Measurements from ENCODE around the gene DCAF8L2. TPM values are rescaled to one million over a fixed set of nuclear protein-coding genes. Genes with fewer than 3 reads are reported as not detected.
"Not testable (repeated sequence)": the region's sequence is repeated elsewhere in the genome, so short reads cannot be mapped to it uniquely, and the experiment has no call there.

The DCAF8L2 gene
- not detected for polyA plus RNA-seq

- 73 to 87% (median 74%) methylated on average over 7 of the region's 7 CpGs for WGBS, 3 donors
- H3K27ac ChIP-seq (ENCODE audit: low read depth, low read length) = no peak within 1 kb of the TSS
Measured at GRCh38 chrX:27590044-27590443, at the start of gene DCAF8L2. Gene DCAF8L2 (plus strand): TSS chrX:27590344. CDS start chrX:27746896, 156,552 bp downstream.

DNA sequence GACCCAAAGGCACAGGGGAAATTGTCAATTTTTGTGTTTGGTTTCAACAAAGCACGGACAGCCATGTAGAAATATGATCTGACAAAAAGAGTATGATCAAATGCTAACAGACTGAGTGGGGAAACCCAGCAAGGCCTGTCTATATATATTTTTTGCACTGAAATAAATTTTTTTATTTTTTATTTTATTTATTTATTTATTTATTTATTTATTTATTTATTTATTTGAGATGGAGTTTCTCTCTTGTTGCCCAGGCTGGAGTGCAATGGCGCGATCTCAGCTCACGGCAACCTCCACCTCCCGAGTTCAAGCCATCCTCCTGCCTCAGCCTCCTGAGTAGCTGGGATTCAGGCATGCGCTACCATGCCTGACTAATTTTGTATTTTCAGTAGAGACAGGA is 49.0 kb upstream of the DCAF8L2 start:
- not testable (repeated sequence) for H3K27ac ChIP-seq (ENCODE audit: low read depth, low read length)
- WGBS, 3 donors = 80 to 98% (median 93%) methylated on average over 6 of the region's 6 CpGs

GRCh38 chrX:27548624-27549023 is 41.5 kb upstream of the DCAF8L2 start:
- 61 to 87% (median 67%) methylated on average over 4 of the region's 4 CpGs for WGBS, 3 donors
- no peak overlapping the region for H3K27ac ChIP-seq (ENCODE audit: low read depth, low read length)

- WGBS, 3 donors = 24 to 73% (median 61%) methylated on average over 1 of the region's 1 CpG
- H3K27ac ChIP-seq (ENCODE audit: low read depth, low read length) = no peak overlapping the region
Measured at GRCh38 chrX:27549688-27550087, 40.5 kb upstream of the DCAF8L2 start.

DNA sequence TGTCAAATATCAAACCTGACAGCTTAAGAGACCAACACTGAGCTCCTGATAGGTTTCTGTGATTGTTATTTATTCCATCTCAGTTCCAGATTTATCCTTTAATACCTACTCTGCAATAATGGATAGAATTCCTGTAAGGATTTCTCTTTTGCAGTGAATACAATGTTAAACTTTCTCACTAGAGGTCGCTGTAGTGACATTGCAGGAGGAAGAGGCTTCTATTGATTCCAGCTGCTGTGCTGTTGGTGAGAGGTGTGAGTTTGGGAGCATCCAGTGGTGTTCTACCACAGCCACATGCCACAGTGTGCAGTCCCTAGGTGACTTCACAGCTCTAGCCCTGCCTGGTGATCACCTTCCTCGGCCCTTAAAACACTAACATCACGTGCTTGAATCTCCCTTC is 34.6 kb upstream of the DCAF8L2 start:
- 32 to 50% (median 47%) methylated on average over 3 of the region's 3 CpGs for WGBS, 3 donors
- no peak overlapping the region for H3K27ac ChIP-seq (ENCODE audit: low read depth, low read length)

- no peak overlapping the region for H3K27ac ChIP-seq (ENCODE audit: low read depth, low read length)
- 16 to 35% (median 27%) methylated on average over 4 to 5 of the region's 5 CpGs for WGBS, 3 donors
Measured at GRCh38 chrX:27565992-27566391, 24.2 kb upstream of the DCAF8L2 start.

GRCh38 chrX:27571164-27571563 is 19.0 kb upstream of the DCAF8L2 start:
- WGBS, 3 donors = 69 to 77% (median 70%) methylated on average over 2 of the region's 2 CpGs
- no peak overlapping the region for H3K27ac ChIP-seq (ENCODE audit: low read depth, low read length)

GRCh38 chrX:27575565-27575964 is 14.6 kb upstream of the DCAF8L2 start:
- no peak overlapping the region for H3K27ac ChIP-seq (ENCODE audit: low read depth, low read length)

DNA sequence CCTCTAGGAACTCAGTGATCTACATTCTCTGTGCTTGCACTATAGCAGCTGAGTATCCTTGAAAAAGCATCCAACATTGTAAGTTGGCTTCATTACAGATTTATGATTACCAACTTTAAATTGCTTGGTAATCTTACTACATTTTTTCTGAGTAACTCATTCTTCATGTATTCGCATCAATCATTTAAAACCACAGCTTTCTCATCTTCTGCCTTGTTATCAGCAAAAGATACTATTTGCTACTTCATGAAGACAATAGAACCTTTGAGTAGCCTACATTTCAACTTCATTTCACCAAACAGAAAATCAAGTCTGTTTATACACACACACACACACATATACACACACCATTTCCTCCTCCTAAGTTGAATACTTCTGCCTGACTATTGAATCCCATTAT is 6.2 kb upstream of the DCAF8L2 start:
- no peak overlapping the region for H3K27ac ChIP-seq (ENCODE audit: low read depth, low read length)
- 82 to 93% (median 92%) methylated on average over 1 of the region's 1 CpG for WGBS, 3 donors

DNA sequence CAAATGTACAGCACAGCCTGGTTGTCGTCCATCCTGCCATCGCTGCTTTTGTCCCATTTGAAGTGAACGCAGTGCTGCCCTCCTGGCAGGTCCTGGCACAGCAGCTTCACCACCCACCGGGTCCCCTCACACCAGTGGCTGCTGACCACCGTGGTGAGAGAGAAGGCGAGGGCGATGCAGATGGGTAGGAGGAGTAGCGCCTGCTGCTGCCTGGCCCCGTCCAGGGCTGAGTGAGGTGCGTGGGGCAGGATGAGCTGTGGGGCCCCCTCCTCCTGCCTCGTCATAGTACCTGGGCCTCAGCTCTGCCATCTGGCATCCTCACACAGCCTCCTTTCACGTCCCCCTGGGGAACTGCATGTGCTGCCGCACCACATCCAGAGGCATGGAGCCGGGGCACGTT is 1.8 kb downstream of the DCAF8L2 start:
- 68 to 85% (median 85%) methylated on average over 13 to 15 of the region's 15 CpGs for WGBS, 3 donors
- no peak overlapping the region for H3K27ac ChIP-seq (ENCODE audit: low read depth, low read length)

- no peak overlapping the region for H3K27ac ChIP-seq (ENCODE audit: low read depth, low read length)
- whole genome bisulfite sequencing, 3 donors = 70 to 88% (median 87%) methylated on average over 2 of the region's 2 CpGs
Measured at GRCh38 chrX:27597508-27597907, 7.4 kb downstream of the DCAF8L2 start.

- H3K27ac ChIP-seq (ENCODE audit: low read depth, low read length) = no peak overlapping the region
- 15 to 48% (median 45%) methylated on average over 9 of the region's 9 CpGs for WGBS, 3 donors
Measured at GRCh38 chrX:27598312-27598711, 8.2 kb downstream of the DCAF8L2 start.

DNA sequence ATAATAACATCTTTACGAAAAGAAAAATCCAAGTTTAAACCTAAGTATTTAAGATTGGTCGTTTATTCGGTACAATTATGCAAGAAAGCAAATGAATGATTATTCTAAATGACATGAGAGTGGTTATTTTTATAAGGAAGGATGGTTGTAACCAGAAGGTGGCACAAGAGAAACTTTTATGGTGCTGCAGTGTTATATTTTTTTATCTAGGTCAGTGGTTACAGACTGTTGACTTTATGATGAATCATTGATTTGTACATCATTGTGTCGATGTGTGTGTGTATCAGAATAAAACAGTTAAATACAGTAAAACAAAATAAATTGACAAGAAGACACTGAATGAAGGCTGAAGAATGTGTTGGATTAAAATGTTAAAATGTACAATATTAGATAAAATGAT is 9.8 kb downstream of the DCAF8L2 start:
- WGBS, 3 donors = 64 to 75% (median 68%) methylated on average over 4 of the region's 4 CpGs
- H3K27ac ChIP-seq (ENCODE audit: low read depth, low read length) = no peak overlapping the region

DNA sequence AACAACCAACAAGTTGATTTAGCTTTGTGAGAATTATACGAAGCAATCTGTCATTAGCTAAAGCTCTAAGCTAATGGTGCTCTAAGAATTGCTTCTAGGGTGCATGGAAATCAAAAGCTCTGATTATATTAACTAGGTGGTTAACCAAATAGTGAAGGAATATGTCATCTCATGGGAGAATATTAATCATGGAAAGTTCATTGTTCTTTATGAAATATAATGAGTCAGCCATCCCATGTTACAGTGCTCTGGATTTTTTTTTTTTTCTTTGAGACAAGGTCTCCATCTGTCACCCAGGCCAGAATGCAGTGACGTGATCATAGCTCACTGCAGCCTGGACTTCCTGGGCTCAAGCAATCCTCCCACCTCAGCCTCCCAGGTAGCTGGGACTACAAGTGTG is 10.5 kb downstream of the DCAF8L2 start:
- H3K27ac ChIP-seq (ENCODE audit: low read depth, low read length) = no peak overlapping the region
- WGBS, 3 donors = 64 to 89% (median 73%) methylated on average over 2 of the region's 2 CpGs

- WGBS, 3 donors = 64 to 79% (median 64%) methylated on average over 4 of the region's 4 CpGs
- no peak overlapping the region for H3K27ac ChIP-seq (ENCODE audit: low read depth, low read length)
Measured at GRCh38 chrX:27608671-27609070, 18.5 kb downstream of the DCAF8L2 start.

DNA sequence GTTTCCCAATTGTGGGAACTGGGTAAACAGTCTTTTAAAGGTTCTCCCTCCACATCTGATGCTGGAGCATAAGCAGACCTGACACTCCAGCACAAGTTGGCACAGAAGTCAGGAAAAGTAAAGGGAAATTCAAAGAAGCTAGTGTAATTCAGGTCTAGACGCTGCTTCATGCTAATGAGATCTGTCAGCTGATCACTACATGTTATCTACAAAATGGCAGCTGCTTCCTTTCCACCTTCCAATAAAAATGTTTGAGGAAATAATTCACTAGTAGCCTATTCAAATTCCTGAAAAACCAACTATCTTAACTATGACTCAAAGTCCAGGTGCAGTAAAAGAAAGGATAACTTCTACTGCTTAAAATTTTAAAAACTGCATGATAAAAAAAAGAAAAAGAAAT is 29.3 kb downstream of the DCAF8L2 start:
- 29 to 55% (median 50%) methylated on average over 1 of the region's 1 CpG for WGBS, 3 donors
- H3K27ac ChIP-seq (ENCODE audit: low read depth, low read length) = no peak overlapping the region

DNA sequence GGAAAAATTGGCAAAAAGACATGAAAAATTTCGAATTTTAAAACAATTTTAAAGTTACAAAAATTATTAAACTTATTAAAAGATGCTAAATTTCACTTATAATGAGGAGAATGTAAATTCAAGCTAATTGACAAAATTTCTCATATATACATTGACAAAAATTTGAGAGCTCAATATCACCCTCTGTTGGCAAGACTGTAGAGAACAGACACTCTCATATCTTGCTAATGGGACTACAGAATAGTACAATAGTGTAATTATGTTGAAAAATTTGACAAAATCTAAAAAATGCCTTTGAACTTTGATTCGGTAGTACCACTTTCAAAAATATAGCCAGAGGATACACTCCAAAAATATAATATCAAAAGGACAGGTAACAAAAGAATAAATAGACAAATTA is 29.8 kb downstream of the DCAF8L2 start:
- 21 to 39% (median 23%) methylated on average over 2 of the region's 2 CpGs for WGBS, 3 donors
- no peak overlapping the region for H3K27ac ChIP-seq (ENCODE audit: low read depth, low read length)

DNA sequence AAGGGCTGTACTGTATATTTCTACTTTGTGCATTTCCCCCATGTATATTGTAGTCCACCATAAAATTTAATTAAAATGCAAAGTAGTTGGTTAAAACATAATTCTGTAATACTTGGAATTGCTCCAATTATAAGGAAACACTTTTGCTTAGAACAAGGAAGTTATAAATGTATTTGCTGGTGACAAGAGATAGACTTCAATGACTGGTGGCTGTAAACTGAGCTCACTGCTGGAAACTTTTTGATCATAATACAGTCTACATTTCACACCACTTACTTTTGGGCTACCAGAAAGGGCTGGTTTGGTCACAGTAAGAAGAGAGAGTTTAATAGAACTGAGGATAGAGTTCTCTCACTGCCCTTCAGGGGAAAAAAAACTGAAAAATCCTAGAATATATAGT is 32.7 kb downstream of the DCAF8L2 start:
- H3K27ac ChIP-seq (ENCODE audit: low read depth, low read length) = no peak overlapping the region

DNA sequence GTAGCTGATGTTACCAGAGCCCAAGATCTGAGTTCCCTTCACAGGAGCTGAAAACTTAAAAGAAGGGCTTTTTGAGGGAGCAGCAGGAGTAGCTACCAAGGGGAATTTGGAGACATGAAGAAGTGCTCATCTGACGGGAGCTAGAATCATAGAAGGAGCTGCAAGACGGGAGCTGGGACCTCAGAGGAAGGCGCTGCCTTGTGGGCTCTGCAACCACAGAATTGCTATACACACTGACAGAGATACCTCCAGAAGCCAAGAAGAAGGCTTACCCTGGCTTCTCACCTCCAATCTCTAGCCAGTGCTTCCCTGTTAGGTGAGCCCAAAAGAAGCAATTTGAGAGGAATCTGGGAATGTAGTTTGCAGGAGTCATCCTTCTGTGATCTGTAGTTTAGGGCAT is 35.9 kb downstream of the DCAF8L2 start:
- no peak overlapping the region for H3K27ac ChIP-seq (ENCODE audit: low read depth, low read length)
- 53 to 100% (median 86%) methylated on average over 1 to 3 of the region's 3 CpGs for WGBS, 3 donors

DNA sequence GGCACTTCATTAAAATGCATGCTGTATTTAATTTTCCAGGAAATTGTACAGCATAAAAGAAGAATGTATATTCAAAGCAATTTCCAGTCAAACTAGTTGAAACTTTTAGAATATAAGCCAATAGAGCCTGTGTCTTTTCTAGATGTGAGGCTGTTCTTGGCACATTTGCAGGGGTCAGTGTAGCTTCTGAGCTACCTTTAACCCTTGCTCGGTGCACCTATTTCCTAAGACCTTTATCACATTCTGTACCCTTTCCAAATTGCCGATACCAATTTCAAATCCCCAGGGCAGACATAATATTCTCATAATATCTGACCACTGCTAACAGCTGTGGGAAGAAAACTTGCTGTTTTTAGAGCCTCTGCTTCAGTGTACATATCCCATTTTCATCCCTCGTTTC is 43.2 kb downstream of the DCAF8L2 start:
- no peak overlapping the region for H3K27ac ChIP-seq (ENCODE audit: low read depth, low read length)
- WGBS, 3 donors = 49 to 66% (median 63%) methylated on average over 3 of the region's 3 CpGs

GRCh38 chrX:27656581-27656980 is 66.4 kb downstream of the DCAF8L2 start:
- 34 to 47% (median 45%) methylated on average over 1 of the region's 1 CpG for WGBS, 3 donors
- no peak overlapping the region for H3K27ac ChIP-seq (ENCODE audit: low read depth, low read length)

Measured in adipose tissue (tissue), 3 donors.